Measurements from ENCODE around the gene PTPRO. TPM values are rescaled to one million over a fixed set of nuclear protein-coding genes. Genes with fewer than 3 reads are reported as not detected.

PTPRO gene
- total RNA-seq, 1 experiment from 2014 or later: not detected

DNA sequence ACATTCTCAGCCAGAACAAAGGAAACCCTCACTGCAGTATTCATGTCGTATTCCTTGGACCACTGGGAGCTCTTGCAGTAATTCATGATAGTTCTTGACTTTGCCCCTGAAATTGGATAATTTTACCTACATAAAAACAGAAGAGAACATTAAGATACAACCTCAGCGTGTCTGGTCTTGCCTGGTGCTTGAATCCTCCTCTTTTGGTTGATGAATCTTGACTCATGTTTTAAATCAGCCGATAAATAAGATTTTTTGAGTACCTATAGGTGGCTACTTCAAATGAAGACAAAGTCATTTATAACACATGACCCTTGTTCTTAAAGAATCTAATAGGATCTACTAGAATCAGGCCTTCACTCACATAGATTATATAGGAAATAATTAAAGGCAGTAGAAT, 221.0 kb downstream of the PTPRO start:
- no peaks in the 10 kb centered on the region for H3K27me3 ChIP-seq (ENCODE audit: low read length)
- no peaks in the 10 kb centered on the region for H3K36me3 ChIP-seq (ENCODE audit: low read depth, low read length)
- ATAC-seq (no peak), DNase-seq (no peak)
- H4K20me1 ChIP-seq (ENCODE audit: low read length): no peaks in the 10 kb centered on the region
- no peaks in the 10 kb centered on the region for H3K79me2 ChIP-seq (ENCODE audit: low read length)
- POLR2A ChIA-PET (ENCODE audit: unreplicated experiment): no interaction called here
- no peak overlapping the region for H2AFZ ChIP-seq (ENCODE audit: low read length)
- TF ChIP-seq, protein P1, sequence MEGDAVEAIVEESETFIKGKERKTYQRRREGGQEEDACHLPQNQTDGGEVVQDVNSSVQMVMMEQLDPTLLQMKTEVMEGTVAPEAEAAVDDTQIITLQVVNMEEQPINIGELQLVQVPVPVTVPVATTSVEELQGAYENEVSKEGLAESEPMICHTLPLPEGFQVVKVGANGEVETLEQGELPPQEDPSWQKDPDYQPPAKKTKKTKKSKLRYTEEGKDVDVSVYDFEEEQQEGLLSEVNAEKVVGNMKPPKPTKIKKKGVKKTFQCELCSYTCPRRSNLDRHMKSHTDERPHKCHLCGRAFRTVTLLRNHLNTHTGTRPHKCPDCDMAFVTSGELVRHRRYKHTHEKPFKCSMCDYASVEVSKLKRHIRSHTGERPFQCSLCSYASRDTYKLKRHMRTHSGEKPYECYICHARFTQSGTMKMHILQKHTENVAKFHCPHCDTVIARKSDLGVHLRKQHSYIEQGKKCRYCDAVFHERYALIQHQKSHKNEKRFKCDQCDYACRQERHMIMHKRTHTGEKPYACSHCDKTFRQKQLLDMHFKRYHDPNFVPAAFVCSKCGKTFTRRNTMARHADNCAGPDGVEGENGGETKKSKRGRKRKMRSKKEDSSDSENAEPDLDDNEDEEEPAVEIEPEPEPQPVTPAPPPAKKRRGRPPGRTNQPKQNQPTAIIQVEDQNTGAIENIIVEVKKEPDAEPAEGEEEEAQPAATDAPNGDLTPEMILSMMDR (conservative IDR thresholded peaks at IDR 0.05; ENCODE audit: low read depth, low read length): no peak
- TF ChIP-seq EZH2 (IDR thresholded peaks at IDR 0.05; ENCODE audit: low read length, unreplicated experiment) (no peak), EZH2phosphoT487 (IDR thresholded peaks at IDR 0.05; ENCODE audit: borderline replicate concordance, low read length) (no peak)
- H3K4me1 ChIP-seq (ENCODE audit: insufficient read depth, low read length): no peaks in the 10 kb centered on the region
- no peak overlapping the region for H3K27ac ChIP-seq (ENCODE audit: low read length)
- no peak overlapping the region for H3K9ac ChIP-seq (ENCODE audit: low read length)
- H3K9me2 ChIP-seq (replicated peaks; ENCODE audit: low read length): no peaks in the 10 kb centered on the region
- CTCF ChIA-PET: no interaction called here
- H3K9me3 ChIP-seq (ENCODE audit: low read length): no peaks in the 10 kb centered on the region
- intact Hi-C loops (cut with micrococcal nuclease): no loop called here
- no peak overlapping the region for H3K4me2 ChIP-seq (ENCODE audit: low read length)
- no peak overlapping the region for H3K4me3 ChIP-seq (ENCODE audit: low read length)
- BruUV-seq (replicated peaks): no TSS peak
- no peaks in the 10 kb centered on the region for H3F3A ChIP-seq (ENCODE audit: low read length, unreplicated experiment)

DNA sequence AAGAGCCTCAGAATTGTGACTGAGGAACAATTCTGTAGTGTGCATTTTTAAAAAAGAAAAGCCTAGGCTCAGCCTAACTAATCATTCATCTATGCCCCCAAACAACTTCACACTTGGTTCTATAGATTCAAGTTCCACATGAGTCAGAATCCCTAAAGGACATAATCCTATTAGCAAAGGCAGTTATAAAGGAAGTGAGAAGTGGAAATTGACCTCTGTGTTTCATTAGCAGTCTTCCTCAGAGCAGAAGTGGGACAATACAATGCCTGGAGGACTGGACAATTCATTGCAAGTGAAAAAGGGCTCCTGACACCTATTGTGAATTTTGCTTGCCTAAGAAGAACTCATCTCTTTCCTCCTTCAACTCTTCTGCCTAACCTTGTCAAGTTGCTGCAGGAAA, 222.3 kb downstream of the PTPRO start:
- Histone ChIP-seq H3K36me3 (ENCODE audit: low read depth, low read length) (no peaks in the 10 kb centered on the region), H3K4me2 (ENCODE audit: low read length) (no peak overlapping the region), H3K9me2 (replicated peaks; ENCODE audit: low read length) (no peaks in the 10 kb centered on the region), H3K27ac (ENCODE audit: low read length) (no peak overlapping the region), H3K4me1 (ENCODE audit: insufficient read depth, low read length) (no peaks in the 10 kb centered on the region), H4K20me1 (ENCODE audit: low read length) (no peaks in the 10 kb centered on the region), H3F3A (ENCODE audit: low read length, unreplicated experiment) (no peaks in the 10 kb centered on the region), H3K9me3 (ENCODE audit: low read length) (no peaks in the 10 kb centered on the region), H3K4me3 (ENCODE audit: low read length) (no peak overlapping the region), H3K9ac (ENCODE audit: low read length) (no peak overlapping the region), H3K27me3 (ENCODE audit: low read length) (no peaks in the 10 kb centered on the region), H2AFZ (ENCODE audit: low read length) (no peak overlapping the region), H3K79me2 (ENCODE audit: low read length) (no peaks in the 10 kb centered on the region)
- ATAC-seq: no peak
- no peak for DNase-seq
- TF ChIP-seq, protein P1 (conservative IDR thresholded peaks at IDR 0.05; ENCODE audit: low read depth, low read length): no peak
- TF ChIP-seq EZH2 (IDR thresholded peaks at IDR 0.05; ENCODE audit: low read length, unreplicated experiment) (no peak), EZH2phosphoT487 (IDR thresholded peaks at IDR 0.05; ENCODE audit: borderline replicate concordance, low read length) (no peak)
- ChIA-PET POLR2A (ENCODE audit: unreplicated experiment) (no interaction called here), CTCF (no interaction called here)
- intact Hi-C loops (cut with micrococcal nuclease): no loop called here
- no TSS peak for BruUV-seq (replicated peaks)

DNA sequence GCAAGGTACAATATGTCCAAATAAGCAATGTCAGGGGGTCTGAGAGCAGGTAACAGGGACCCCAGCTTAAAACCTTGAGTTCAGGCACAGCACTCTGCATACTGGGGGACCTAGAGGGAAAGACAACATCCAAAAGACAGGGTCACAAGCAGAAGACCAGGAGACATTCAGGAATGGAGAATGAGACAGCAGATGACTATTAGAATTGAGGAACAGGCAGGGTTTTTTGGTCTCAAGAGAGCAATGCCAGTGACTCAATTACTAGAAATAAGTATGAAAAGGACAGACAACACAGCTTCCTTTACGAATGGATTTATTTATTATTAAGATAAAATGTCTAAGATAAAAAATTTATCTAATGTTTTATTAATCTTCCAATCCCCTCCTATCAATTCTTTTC, 223.0 kb downstream of the PTPRO start:
- no TSS peak for BruUV-seq (replicated peaks)
- TF ChIP-seq, protein P1 (conservative IDR thresholded peaks at IDR 0.05; ENCODE audit: low read depth, low read length): no peak
- H3K27ac ChIP-seq (ENCODE audit: low read length): no peak overlapping the region
- H3F3A ChIP-seq (ENCODE audit: low read length, unreplicated experiment): no peaks in the 10 kb centered on the region
- no peak for ATAC-seq
- no peaks in the 10 kb centered on the region for H3K9me3 ChIP-seq (ENCODE audit: low read length)
- H3K4me3 ChIP-seq (ENCODE audit: low read length): no peak overlapping the region
- H2AFZ ChIP-seq (ENCODE audit: low read length): no peak overlapping the region
- intact Hi-C loops (cut with micrococcal nuclease): no loop called here
- no peak overlapping the region for H3K9ac ChIP-seq (ENCODE audit: low read length)
- DNase-seq: no peak
- CTCF ChIA-PET: interaction anchor here (0.7 kb wide), 1 partner anchor 40 kb away, joined by 4 read pairs; no protein-coding TSS in a partner anchor
- H3K36me3 ChIP-seq (ENCODE audit: low read depth, low read length): no peaks in the 10 kb centered on the region
- H3K4me2 ChIP-seq (ENCODE audit: low read length): no peak overlapping the region
- H3K79me2 ChIP-seq (ENCODE audit: low read length): no peaks in the 10 kb centered on the region
- POLR2A ChIA-PET (ENCODE audit: unreplicated experiment): no interaction called here
- H4K20me1 ChIP-seq (ENCODE audit: low read length): no peaks in the 10 kb centered on the region
- H3K27me3 ChIP-seq (ENCODE audit: low read length): no peaks in the 10 kb centered on the region
- no peaks in the 10 kb centered on the region for H3K9me2 ChIP-seq (replicated peaks; ENCODE audit: low read length)
- H3K4me1 ChIP-seq (ENCODE audit: insufficient read depth, low read length): no peaks in the 10 kb centered on the region
